CD4-positive, alpha-beta T cell (primary cell): Measurements from ENCODE around the gene PLCG2. TPM values are rescaled to one million over a fixed set of nuclear protein-coding genes. Genes with fewer than 3 reads are reported as not detected.

ENCODE experiments used
- ATAC-seq: fragments of 200-7000 bp; cut with Tn5 transposase; one replicate; pipeline ENCODE4 v1.10.0; 2022; ENCODE audit warnings: mild to moderate bottlenecking; ENCODE audit not compliant: poor library complexity
- CTCF ChIA-PET: fragments of 350-600 bp; sonication (Branson Sonifier 250); formaldehyde crosslinking; loops from one replicate; lab custom pipeline; 2021; ENCODE audit warnings: antibody characterized with exemption, inconsistent platforms; lab: Charles Lee
- POLR2A ChIA-PET: fragments of 350-600 bp; sonication (Branson Sonifier 250); formaldehyde crosslinking; loops from one replicate; lab custom pipeline; 2021; ENCODE audit warnings: antibody characterized with exemption, inconsistent platforms; lab: Charles Lee
- DNase-seq, 14 experiments: peaks; one replicate each; pipeline ENCODE4 v3.0.0-alpha.2; 2013 to 2020; ENCODE audit warnings: mixed read lengths in 2 of 14
- H3K27ac ChIP-seq, 2 donors: one replicate each; pipeline versions ENCODE4 v1.5.1 to v1.7.0; 2013; ENCODE audit warnings: low read length in 2 of 2, low read depth in 1 of 2, mild to moderate bottlenecking in 1 of 2
- H3K27me3 ChIP-seq, 2 experiments: 1 replicate in 1 of 2; 2 replicates in 1 of 2; pipeline versions ENCODE4 v1.6.1 to v1.7.0; 2013; ENCODE audit warnings: low read length in 2 of 2, control low read depth in 1 of 2, mild to moderate bottlenecking in 1 of 2, moderate library complexity in 1 of 2; ENCODE audit not compliant: insufficient read depth in 2 of 2, control insufficient read depth in 1 of 2
- H3K36me3 ChIP-seq: one replicate; pipeline ENCODE4 v1.6.1; 2013; ENCODE audit warnings: low read length, control low read depth; ENCODE audit not compliant: insufficient read depth
- H3K4me1 ChIP-seq: one replicate; pipeline ENCODE4 v1.6.1; 2013; ENCODE audit warnings: low read length, control low read depth; ENCODE audit not compliant: insufficient read depth
- H3K4me3 ChIP-seq: one replicate; pipeline ENCODE4 v1.5.1; 2013; ENCODE audit warnings: mild to moderate bottlenecking, low read length, moderate library complexity
- H3K9me3 ChIP-seq, 2 experiments: 1 replicate in 1 of 2; 2 replicates in 1 of 2; pipeline versions ENCODE4 v1.6.1 to v1.7.0; 2013; ENCODE audit warnings: low read length in 2 of 2, mild to moderate bottlenecking in 2 of 2, control low read depth in 1 of 2, moderate library complexity in 1 of 2; ENCODE audit not compliant: control insufficient read depth in 1 of 2, insufficient read depth in 1 of 2
- H3K27ac Mint-ChIP-seq: one replicate; pipeline ENCODE4 v1.8.0; 2020; ENCODE audit warnings: mixed read lengths
- H3K27me3 Mint-ChIP-seq: one replicate; pipeline ENCODE4 v1.8.0; 2021; ENCODE audit warnings: mixed read lengths
- H3K36me3 Mint-ChIP-seq: one replicate; pipeline ENCODE4 v1.8.0; 2021; ENCODE audit warnings: low read depth, mixed read lengths
- H3K4me1 Mint-ChIP-seq: one replicate; pipeline ENCODE4 v1.8.0; 2021; ENCODE audit warnings: low read depth, mixed read lengths
- H3K4me3 Mint-ChIP-seq: one replicate; pipeline ENCODE4 v1.8.0; 2020; ENCODE audit warnings: mild to moderate bottlenecking, mixed read lengths
- H3K9me3 Mint-ChIP-seq: one replicate; pipeline ENCODE4 v1.8.0; 2020; ENCODE audit warnings: mixed read lengths
- CTCF ChIP-seq: fragments of 200-600 bp; IDR thresholded peaks from one replicate; pipeline ENCODE4 v1.8.0; 2022; ENCODE audit warnings: antibody characterized with exemption, mild to moderate bottlenecking
- intact Hi-C, 2 experiments: fragments of 100-400 bp; cut with DNase I in 1 of 2; cut with micrococcal nuclease in 1 of 2; formaldehyde crosslinking; loops; one replicate each; pipeline versions ENCODE4 v1.15.1 to v1.9.0; 2023 to 2025; cut with DNase I, micrococcal nuclease
- total RNA-seq, 174 experiments: library from RNA in 2 of 174; stranded (reverse) in 2 of 174; gene quantifications; one replicate each; pipeline ENCODE4 v1.2.3 and lab custom pipeline; 2021 to 2026

PLCG2 gene
- total RNA-seq, 2 experiments from 2014 or later: 0.92 to 1.5 TPM

- Mint-ChIP-seq H3K4me1 (no peaks in the 10 kb centered on the region), H3K4me3 (no peak overlapping the region), H3K27me3 (no peaks in the 10 kb centered on the region), H3K27ac (no peak overlapping the region), H3K36me3 (no peaks in the 10 kb centered on the region), H3K9me3 (no peaks in the 10 kb centered on the region)
- no peaks in the 10 kb centered on the region for H3K27me3 ChIP-seq
- ChIA-PET CTCF (no interaction called here), POLR2A (no interaction called here)
- H3K9me3 ChIP-seq: no peaks in the 10 kb centered on the region
- ATAC-seq: no peak
- no peak for TF ChIP-seq CTCF
- DNase-seq: no peak
- H3K4me3 ChIP-seq: no peak overlapping the region
- no peaks in the 10 kb centered on the region for H3K36me3 ChIP-seq
- H3K27ac ChIP-seq: no peak overlapping the region
- H3K4me1 ChIP-seq: no peaks in the 10 kb centered on the region
- intact Hi-C loops: no loop called here
These were observed 144.2 kb downstream of the PLCG2 start for GRCh38 chr16:81923296-81923695.

- peaks cover 9% of the 10 kb centered on the region for H3K4me1 ChIP-seq
- ChIA-PET CTCF (no interaction called here), POLR2A (no interaction called here)
- TF ChIP-seq CTCF: no peak
- no peak for DNase-seq
- Mint-ChIP-seq H3K4me1 (no peaks in the 10 kb centered on the region), H3K4me3 (no peak overlapping the region), H3K9me3 (no peaks in the 10 kb centered on the region), H3K27ac (no peak overlapping the region), H3K36me3 (no peaks in the 10 kb centered on the region), H3K27me3 (no peaks in the 10 kb centered on the region)
- H3K27me3 ChIP-seq: no peaks in the 10 kb centered on the region
- no peak overlapping the region for H3K27ac ChIP-seq
- no peaks in the 10 kb centered on the region for H3K36me3 ChIP-seq
- ATAC-seq: no peak
- intact Hi-C loops: no loop called here
- H3K4me3 ChIP-seq: no peak overlapping the region
- no peaks in the 10 kb centered on the region for H3K9me3 ChIP-seq
These were observed 145.9 kb downstream of the PLCG2 start for GRCh38 chr16:81925016-81925415.

GRCh38 chr16:81926036-81926435 lies 146.9 kb downstream of the PLCG2 start:
- DNase-seq (no peak), ATAC-seq (no peak)
- intact Hi-C loops: no loop called here
- Histone ChIP-seq H3K27me3 (no peaks in the 10 kb centered on the region), H3K9me3 (no peaks in the 10 kb centered on the region), H3K4me1 (peaks cover 9% of the 10 kb centered on the region), H3K27ac (no peak overlapping the region), H3K36me3 (no peaks in the 10 kb centered on the region), H3K4me3 (no peak overlapping the region)
- CTCF ChIA-PET: no interaction called here
- no peaks in the 10 kb centered on the region for H3K36me3 Mint-ChIP-seq
- POLR2A ChIA-PET: no interaction called here
- no peak for TF ChIP-seq CTCF
- H3K4me3 Mint-ChIP-seq: no peak overlapping the region
- no peaks in the 10 kb centered on the region for H3K27me3 Mint-ChIP-seq
- H3K4me1 Mint-ChIP-seq: no peaks in the 10 kb centered on the region
- no peak overlapping the region for H3K27ac Mint-ChIP-seq
- H3K9me3 Mint-ChIP-seq: no peaks in the 10 kb centered on the region
